NCI-H748 (cell line): Measurements from ENCODE around the gene PHLDA2.

Experiments
- DNase-seq: peaks from one replicate; lab custom pipeline; 2025; ENCODE audit not compliant: unreplicated experiment; lab: John Stamatoyannopoulos, UW

Gene PHLDA2, protein sequence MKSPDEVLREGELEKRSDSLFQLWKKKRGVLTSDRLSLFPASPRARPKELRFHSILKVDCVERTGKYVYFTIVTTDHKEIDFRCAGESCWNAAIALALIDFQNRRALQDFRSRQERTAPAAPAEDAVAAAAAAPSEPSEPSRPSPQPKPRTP

DNA sequence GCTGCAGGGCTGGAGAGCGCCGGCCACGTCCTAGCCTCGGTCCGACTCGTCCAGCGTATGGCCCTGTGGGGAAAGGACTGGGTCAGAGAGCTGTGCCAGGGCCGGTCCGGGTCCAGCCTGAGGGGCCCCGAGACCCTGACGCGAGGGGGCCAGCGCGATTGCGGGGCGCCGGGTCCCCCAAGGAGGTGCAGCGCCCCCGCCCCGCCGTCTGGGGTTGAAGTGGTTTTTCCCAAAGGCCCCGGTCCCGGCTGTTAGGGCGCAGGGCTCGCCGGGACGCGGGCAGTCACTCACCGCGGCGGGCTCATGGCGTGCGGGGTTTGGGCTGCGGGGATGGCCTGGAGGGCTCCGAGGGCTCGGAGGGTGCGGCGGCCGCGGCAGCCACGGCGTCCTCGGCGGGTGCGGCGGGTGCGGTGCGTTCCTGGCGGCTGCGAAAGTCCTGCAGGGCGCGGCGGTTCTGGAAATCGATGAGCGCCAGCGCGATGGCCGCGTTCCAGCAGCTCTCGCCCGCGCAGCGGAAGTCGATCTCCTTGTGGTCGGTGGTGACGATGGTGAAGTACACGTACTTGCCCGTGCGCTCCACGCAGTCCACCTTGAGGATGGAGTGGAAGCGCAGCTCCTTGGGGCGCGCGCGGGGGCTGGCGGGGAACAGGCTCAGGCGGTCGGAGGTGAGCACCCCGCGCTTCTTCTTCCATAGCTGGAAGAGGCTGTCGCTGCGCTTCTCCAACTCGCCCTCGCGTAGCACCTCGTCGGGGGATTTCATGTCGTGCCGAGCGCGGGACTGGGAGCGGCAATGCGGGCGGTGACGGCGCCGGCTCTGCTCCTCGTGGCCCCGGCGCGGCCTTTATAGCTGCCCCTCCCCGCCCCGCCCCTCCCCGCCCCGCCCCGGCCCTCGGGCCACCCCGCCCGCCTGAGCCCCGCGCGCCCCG, at the start of gene PHLDA2:
TSS of gene PHLDA2 (minus strand) at position 816 of the 926 bp plus-strand sequence. CDS start at position 760, 56 bp downstream.
- peak; percentile 76 for DNase-seq

GRCh38 chr11:2977113-2977512, 47.9 kb upstream of the PHLDA2 start:
- no peak for DNase-seq

GRCh38 chr11:2976294-2977063, 47.3 kb upstream of the PHLDA2 start:
- no peak for DNase-seq

GRCh38 chr11:2975594-2975993, 46.4 kb upstream of the PHLDA2 start:
- peak; percentile 3 for DNase-seq

DNA sequence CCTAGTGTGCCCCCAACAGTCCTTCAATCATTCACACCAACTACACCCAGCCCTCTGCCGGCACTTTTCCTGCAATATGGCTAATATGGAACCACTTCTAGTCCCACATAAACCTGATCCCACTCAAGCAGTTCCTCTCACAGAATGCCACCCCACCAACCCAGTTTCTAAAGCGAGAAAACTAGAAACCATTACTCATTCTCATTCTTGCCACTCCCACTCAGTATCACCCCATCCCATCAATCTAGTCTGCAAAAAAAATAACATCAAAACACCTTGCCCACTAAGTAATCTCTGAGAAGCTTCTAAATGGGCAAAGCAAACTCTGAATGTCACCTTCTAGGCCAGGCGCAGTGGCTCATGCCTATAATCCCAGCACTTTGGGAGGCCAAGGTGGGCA, 45.1 kb upstream of the PHLDA2 start:
- no peak for DNase-seq

DNA sequence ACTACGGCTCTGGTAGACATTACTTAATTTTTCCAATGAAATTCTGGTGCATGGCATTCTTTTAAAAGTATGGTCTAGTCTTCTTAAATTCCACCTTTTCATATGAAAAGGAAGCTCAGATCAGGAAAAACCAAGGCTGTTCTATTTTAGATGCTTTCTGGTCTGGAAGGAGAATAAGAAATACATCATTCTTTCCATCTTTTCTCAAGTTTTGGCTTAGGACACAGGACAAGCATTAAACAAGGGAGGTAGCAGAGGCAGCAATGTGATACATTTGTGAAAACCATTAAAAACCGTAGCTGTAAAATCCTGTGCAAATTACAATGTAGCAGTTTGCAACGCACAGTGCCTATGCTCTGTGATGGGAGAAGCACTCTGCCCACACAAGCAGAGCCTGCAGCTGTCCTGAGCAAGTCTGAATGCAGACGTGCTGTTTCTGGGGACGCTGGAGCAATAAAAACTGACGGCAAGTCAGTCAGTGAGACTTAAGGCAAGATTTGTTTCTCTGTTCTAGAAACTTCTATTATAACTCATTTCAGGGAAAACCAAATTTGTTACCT, 39.2 kb upstream of the PHLDA2 start:
- DNase-seq: no peak

DNA sequence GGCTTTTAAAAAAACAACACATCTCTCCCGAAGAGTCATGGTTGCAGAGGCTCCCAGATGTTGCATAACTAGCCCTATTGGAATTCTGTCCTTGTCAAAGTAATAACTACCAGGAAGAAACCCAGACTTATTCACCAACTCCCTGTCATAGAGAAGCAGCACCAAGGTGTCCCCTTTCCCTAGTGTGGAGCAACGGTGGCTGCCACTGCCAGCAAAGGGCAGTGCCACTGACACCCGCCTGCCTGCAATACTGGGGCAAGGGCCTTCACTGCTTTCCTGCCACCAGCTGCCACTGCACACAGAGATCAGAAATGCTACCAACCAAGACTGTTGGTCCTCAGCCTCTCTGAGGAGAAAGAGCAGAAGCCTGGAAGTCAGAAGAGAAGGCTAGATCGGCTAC, 35.6 kb upstream of the PHLDA2 start:
- DNase-seq: no peak

GRCh38 chr11:2963761-2964160, 34.5 kb upstream of the PHLDA2 start:
- no peak for DNase-seq

GRCh38 chr11:2963112-2963754, 34.0 kb upstream of the PHLDA2 start:
- DNase-seq: no peak

DNA sequence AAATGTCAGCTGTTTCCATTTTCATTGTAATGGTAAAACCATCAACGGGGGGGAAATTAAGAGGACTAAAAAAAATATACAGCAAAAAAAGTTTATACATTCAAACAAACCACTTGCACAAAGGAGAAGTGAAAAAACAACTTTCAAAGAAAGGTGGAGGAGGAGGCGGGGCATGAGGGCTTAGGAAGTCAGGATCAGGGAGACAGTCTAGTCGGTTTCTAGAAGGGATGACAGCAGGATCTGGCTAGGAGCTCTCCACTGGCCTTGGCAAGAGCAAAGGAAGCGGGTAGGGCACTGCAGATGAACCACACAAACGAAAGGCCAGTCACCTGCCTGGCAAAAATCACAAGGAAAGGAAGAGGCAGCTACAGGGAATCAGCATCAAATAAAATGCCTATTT, 31.9 kb upstream of the PHLDA2 start:
- DNase-seq: no peak

- no peak for DNase-seq
Measured at GRCh38 chr11:2960139-2960538, 30.9 kb upstream of the PHLDA2 start.

GRCh38 chr11:2958251-2958650, 29.0 kb upstream of the PHLDA2 start:
- no peak for DNase-seq

DNA sequence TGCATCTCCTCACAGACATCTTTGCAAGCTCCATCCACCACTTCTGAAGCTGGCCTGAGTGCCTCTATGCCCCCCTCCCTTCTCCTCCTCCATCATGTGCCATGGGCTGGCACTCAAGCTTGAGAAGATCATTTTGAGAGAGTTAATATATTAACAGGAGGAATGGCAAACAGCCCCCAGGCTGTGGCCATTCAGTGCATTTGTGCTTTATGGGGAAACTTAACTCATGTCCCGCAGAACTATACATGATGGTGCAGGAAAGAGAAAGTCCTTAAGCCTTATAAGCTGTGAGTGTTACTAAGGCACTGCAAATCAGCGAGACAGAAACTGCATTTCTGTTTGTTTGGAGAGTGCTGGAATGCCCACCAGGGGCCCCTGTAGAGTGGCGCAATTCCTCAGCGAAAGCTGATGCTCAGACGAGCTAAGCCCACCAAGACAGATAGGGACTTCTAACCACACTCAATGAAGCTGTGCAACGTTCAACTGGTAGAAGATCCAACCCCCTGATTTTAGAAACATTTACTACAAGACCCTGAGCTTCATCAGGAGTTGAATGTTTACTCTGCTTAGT, 26.8 kb upstream of the PHLDA2 start:
- DNase-seq: no peak

DNA sequence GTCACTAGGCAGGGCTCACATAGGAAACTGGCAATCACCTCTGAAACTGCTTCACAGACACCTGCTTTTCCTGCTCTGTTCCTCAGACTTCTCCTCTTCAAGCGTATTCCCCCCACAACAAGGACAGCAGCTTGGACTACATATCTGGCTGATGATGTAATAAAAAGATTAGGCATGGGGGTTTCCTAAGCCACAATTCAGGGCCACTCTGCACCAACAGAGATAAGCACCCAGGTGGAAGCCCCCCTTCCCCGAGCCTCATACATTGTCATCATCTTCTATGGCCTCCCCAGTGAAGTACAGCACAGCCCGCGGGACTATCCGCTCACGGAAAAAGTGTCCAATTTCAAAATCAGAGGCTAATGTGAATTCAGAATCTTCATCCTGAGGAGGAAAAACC, 25.0 kb upstream of the PHLDA2 start:
- no peak for DNase-seq

DNA sequence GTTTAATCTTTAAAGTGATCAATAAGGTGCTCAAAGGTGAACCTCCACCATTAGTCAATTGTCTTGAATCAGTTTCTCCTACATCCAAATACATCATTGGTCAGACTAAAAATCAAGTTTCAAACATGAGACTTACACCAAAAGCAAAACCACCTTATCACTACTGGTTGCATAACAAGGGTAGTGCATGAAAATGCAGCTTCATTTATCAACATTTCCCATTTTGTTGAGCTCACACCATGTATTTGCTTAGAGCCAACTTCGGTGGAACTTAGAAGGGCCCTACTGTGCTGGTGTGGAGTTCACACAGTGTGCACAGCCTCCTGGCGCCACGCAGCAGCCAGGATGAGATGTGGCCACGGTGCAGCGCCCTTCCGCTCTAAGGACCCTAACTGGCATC, 23.1 kb upstream of the PHLDA2 start:
- no peak for DNase-seq

DNA sequence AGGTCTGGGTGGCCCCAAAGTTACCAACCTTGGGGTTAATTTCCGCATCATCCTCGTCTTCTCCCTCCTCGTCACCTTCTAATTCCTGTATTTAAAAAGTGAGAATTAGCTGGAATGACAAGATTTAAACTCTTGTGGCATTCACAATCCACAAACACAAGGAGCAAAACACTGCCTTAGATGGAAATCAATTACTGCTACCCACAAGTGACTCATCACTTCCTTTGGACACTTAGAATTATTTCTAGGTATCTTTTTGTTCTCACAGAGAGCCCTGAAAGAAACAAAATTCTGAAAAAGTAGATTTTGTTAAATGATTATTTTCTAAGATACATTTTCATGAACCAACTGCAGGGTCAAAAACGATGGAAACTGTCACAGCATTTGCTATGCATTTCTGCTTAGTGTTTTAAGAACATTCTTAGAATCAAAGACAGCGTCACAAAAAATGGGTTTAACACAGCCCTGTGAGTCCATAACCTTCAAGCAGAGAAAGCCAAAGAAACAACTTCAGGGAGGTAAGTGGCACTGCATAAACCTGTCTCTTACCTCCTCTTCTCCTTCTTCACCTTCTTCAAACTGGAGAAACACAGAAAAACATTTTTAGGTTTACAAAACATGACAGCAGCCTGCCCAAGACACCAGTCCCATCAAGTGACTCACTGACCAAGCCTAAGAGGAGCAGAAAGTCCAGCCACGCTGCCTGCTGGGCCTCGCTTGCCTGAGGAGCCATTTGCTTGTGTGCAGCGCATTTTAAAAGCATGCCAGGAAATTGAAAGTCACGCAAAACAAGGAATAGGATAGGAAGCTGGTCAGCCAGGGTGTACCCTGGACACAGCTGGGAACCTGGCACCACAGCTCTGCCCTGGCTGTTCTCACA, 22.3 kb upstream of the PHLDA2 start:
- no peak for DNase-seq

- no peak for DNase-seq
Measured at GRCh38 chr11:2950825-2951224, 21.6 kb upstream of the PHLDA2 start.

GRCh38 chr11:2949920-2950319, 20.7 kb upstream of the PHLDA2 start:
- DNase-seq: no peak

DNA sequence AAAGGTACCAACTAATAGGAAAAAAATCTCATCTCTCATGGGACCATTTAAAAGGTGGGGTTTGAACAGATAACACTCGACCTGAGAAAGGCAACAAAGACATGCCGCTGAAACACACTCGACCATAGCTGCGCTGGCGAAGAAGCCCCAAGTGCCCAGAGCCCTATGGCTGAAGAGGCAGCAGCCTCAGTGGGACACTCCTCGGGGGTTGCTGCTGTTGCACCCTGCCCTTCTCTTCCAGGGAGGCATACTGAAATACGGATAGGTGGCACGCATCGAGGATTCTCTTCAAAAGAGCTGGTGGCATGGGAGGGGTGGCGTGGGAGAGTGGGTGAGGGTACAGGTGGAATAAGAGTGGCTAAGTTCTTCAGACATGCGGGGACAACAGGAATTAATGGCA, 18.5 kb upstream of the PHLDA2 start:
- no peak for DNase-seq
